ENCODE data around the gene PALM.
"Not testable (repeated sequence)": the region's sequence is repeated elsewhere in the genome, so short reads cannot be mapped to it uniquely, and the experiment has no call there.

Gene PALM

GRCh38 chr19:722553-723101 is 13.9 kb downstream of the PALM start:
- DNase-seq (ENCODE audit: low spot score) = no peak
- H3K27ac ChIP-seq = no peak overlapping the region
- ChIA-PET POLR2A (ENCODE audit: low non-redundant PET) (no interaction called here), CTCF (no interaction called here)
- no peak for TF ChIP-seq CTCF (conservative IDR thresholded peaks at IDR 0.05; ENCODE audit: low read depth)

- POLR2A ChIA-PET (ENCODE audit: low non-redundant PET) = no interaction called here
- DNase-seq (ENCODE audit: low spot score) = no peak
- H3K27ac ChIP-seq = no peak overlapping the region
- CTCF ChIA-PET = no interaction called here
- no peak for TF ChIP-seq CTCF (conservative IDR thresholded peaks at IDR 0.05; ENCODE audit: low read depth)
These were observed 14.5 kb downstream of the PALM start for GRCh38 chr19:723247-723646.

GRCh38 chr19:723714-724113 is 15.0 kb downstream of the PALM start:
- no peak for TF ChIP-seq CTCF (conservative IDR thresholded peaks at IDR 0.05; ENCODE audit: low read depth)
- ChIA-PET CTCF (no interaction called here), POLR2A (ENCODE audit: low non-redundant PET) (no interaction called here)
- no peak overlapping the region for H3K27ac ChIP-seq
- no peak for DNase-seq (ENCODE audit: low spot score)

GRCh38 chr19:725461-726089 is 16.8 kb downstream of the PALM start:
- TF ChIP-seq CTCF (conservative IDR thresholded peaks at IDR 0.05; ENCODE audit: low read depth) = no peak
- no peak for DNase-seq (ENCODE audit: low spot score)
- ChIA-PET POLR2A (ENCODE audit: low non-redundant PET) (no interaction called here), CTCF (no interaction called here)
- H3K27ac ChIP-seq = no peak overlapping the region

- ChIA-PET POLR2A (ENCODE audit: low non-redundant PET) (no interaction called here), CTCF (no interaction called here)
- H3K27ac ChIP-seq = no peak overlapping the region
- no peak for TF ChIP-seq CTCF (conservative IDR thresholded peaks at IDR 0.05; ENCODE audit: low read depth)
- DNase-seq (ENCODE audit: low spot score) = no peak
These were observed 18.5 kb downstream of the PALM start for GRCh38 chr19:726993-727956.

- CTCF ChIA-PET = no interaction called here
- no peak for DNase-seq (ENCODE audit: low spot score)
- TF ChIP-seq CTCF (conservative IDR thresholded peaks at IDR 0.05; ENCODE audit: low read depth) = no peak
- POLR2A ChIA-PET (ENCODE audit: low non-redundant PET) = no interaction called here
- H3K27ac ChIP-seq = no peak overlapping the region
These were observed 19.3 kb downstream of the PALM start for GRCh38 chr19:728011-728410.

- H3K27ac ChIP-seq; DNase-seq (ENCODE audit: low spot score); CTCF ChIA-PET; POLR2A ChIA-PET (ENCODE audit: low non-redundant PET): not testable (repeated sequence)
These were observed 20.8 kb downstream of the PALM start for GRCh38 chr19:729564-729963.

All from RWPE1 (cell line).